ENCODE measurements around the gene ZKSCAN5.
"Not testable (repeated sequence)": the region's sequence is repeated elsewhere in the genome, so short reads cannot be mapped to it uniquely, and the experiment has no call there.

ZKSCAN5 gene

GRCh38 chr7:99580778-99581332 is 76.4 kb downstream of the ZKSCAN5 start:
- in situ Hi-C loops (cut with HindIII; ENCODE audit: low sequenced_read_pairs): not testable (repeated sequence)
